T-helper 2 cell treated with Interferon-gamma antibody and Interleukin-4, amounts not matched to agents 5 μg/mL and 100 μg/mL, for 36 hours (primary cell): Measurements from ENCODE around the gene TTC31.
A peak's percentile ranks its signal among the peaks of the same experiment; 100 is the strongest.
"Not testable (repeated sequence)": the region's sequence is repeated elsewhere in the genome, so short reads cannot be mapped to it uniquely, and the experiment has no call there.

Experiments used
- DNase-seq: peaks from one replicate; pipeline ENCODE4 v3.0.0; 2021; ENCODE audit warnings: low spot score
- H3K27ac Mint-ChIP-seq: one replicate; pipeline ENCODE4 v1.8.0; 2021; ENCODE audit warnings: mild to moderate bottlenecking, mixed read lengths
- H3K27me3 Mint-ChIP-seq: one replicate; pipeline ENCODE4 v1.8.0; 2021; ENCODE audit warnings: low read depth, mixed read lengths
- H3K36me3 Mint-ChIP-seq: one replicate; pipeline ENCODE4 v1.8.0; 2021; ENCODE audit warnings: low read depth, mixed read lengths
- H3K4me1 Mint-ChIP-seq: one replicate; pipeline ENCODE4 v1.8.0; 2021; ENCODE audit warnings: low read depth, mixed read lengths
- H3K4me3 Mint-ChIP-seq: one replicate; pipeline ENCODE4 v1.8.0; 2022; ENCODE audit warnings: mild to moderate bottlenecking, moderate library complexity, mixed read lengths
- H3K9me3 Mint-ChIP-seq: one replicate; pipeline ENCODE4 v1.8.0; 2021; ENCODE audit warnings: mixed read lengths

Gene TTC31

GRCh38 chr2:74462054-74462785, 20.7 kb upstream of the TTC31 start:
- Mint-ChIP-seq H3K27ac (no peak overlapping the region), H3K4me1 (peaks cover 21% of the 10 kb centered on the region), H3K4me3 (no peak overlapping the region), H3K27me3 (no peaks in the 10 kb centered on the region), H3K9me3 (no peaks in the 10 kb centered on the region), H3K36me3 (peaks cover 17% of the 10 kb centered on the region)
- no peak for DNase-seq

- H3K27me3 Mint-ChIP-seq: no peaks in the 10 kb centered on the region
- H3K9me3 Mint-ChIP-seq: no peaks in the 10 kb centered on the region
- peak overlapping the region; percentile 58 for H3K4me3 Mint-ChIP-seq
- peaks cover 16% of the 10 kb centered on the region for H3K36me3 Mint-ChIP-seq
- H3K4me1 Mint-ChIP-seq: peaks cover 20% of the 10 kb centered on the region
- peak overlapping the region; percentile 8 for H3K27ac Mint-ChIP-seq
- no peak for DNase-seq
Measured at GRCh38 chr2:74462786-74463105, 20.1 kb upstream of the TTC31 start.

GRCh38 chr2:74464406-74464805, 18.5 kb upstream of the TTC31 start:
- peak overlapping the region; percentile 89 for H3K4me3 Mint-ChIP-seq
- H3K36me3 Mint-ChIP-seq: peaks cover 14% of the 10 kb centered on the region
- H3K4me1 Mint-ChIP-seq: peaks cover 15% of the 10 kb centered on the region
- H3K27me3 Mint-ChIP-seq: no peaks in the 10 kb centered on the region
- H3K27ac Mint-ChIP-seq: peak overlapping the region; percentile 81
- no peaks in the 10 kb centered on the region for H3K9me3 Mint-ChIP-seq
- no peak for DNase-seq

DNA sequence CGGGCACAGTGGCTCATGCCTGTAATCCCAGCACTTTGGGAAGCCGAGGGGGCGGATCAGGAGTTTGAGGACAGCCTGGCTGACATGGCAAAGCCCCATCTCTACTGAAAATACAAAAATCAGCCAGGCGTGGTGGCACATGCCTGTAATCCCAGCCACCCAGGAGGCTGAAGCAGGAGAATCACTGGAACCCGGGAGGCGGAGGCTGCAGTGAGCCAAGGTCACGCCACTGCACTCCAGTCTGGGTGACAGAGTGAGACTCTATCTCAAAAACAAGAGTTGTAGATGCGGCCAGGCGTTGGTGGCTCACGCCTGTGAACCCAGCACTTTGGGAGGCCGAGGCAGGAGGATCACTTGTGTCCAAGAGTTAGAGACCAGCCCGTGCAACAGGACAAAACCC, 12.1 kb upstream of the TTC31 start:
- Mint-ChIP-seq H3K27ac (peak overlapping the region; percentile 77), H3K4me3 (peak overlapping the region; percentile 74), H3K36me3 (peaks cover 32% of the 10 kb centered on the region), H3K4me1 (peaks cover 18% of the 10 kb centered on the region)
- DNase-seq, H3K9me3 Mint-ChIP-seq, H3K27me3 Mint-ChIP-seq: not testable (repeated sequence)

- H3K4me3 Mint-ChIP-seq: peak overlapping the region; percentile 97
- H3K4me1 Mint-ChIP-seq: peaks cover 15% of the 10 kb centered on the region
- H3K27ac Mint-ChIP-seq: peak overlapping the region; percentile 98
- H3K36me3 Mint-ChIP-seq: peaks cover 32% of the 10 kb centered on the region
- no peak for DNase-seq
- H3K27me3 Mint-ChIP-seq: no peaks in the 10 kb centered on the region
- no peaks in the 10 kb centered on the region for H3K9me3 Mint-ChIP-seq
Measured at GRCh38 chr2:74471332-74472065, 11.4 kb upstream of the TTC31 start.

DNA sequence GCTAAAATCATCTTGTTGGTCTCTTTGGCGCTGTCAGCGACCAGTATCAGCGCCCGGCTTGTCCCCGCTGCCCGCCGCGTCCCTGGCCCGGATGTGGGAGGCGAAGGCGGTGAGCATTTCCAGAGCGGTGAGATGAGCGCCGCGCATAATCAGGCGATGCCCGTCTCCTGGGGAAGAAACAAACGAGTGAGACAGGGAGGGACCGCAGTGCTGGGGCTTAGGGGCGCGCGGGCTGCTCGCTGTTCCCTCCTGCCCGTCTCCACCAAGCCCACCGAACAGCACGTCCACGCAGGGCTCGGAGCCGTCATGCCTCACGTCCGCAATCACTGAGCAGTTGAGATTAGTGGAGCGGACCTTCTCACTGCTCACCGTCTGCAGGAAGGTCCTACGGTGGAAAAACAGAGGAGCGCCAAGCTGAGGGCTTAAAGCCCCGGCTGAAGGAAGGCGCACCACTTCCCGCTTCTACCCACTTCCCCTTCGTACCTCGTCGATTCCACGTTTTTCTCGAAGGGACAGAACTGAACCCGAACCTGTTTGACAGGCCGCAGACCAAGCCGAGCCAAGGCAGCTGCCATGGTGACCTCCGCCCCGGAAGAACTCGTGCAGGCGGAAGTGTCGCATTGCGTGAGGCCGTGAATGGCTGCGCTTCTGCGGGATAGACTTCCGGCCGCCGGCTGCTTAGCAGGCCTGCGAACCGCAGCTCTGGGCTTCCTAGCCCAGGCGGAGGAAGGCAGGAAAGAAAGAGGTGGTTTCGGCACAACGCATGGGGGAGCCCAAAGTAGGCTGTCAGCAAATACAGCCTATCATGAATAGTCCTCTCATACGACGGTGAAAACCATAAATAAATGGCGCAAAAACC, 10.6 kb upstream of the TTC31 start, which contains the start of gene MRPL53:
MRPL53 (minus strand) TSS at position 595 of the 859 bp plus-strand sequence; CDS start at position 575, 20 bp downstream.
- Mint-ChIP-seq H3K9me3 (no peaks in the 10 kb centered on the region), H3K36me3 (peaks cover 33% of the 10 kb centered on the region), H3K27ac (peak within 1 kb of the TSS; percentile 98), H3K4me3 (peak within 1 kb of the TSS; percentile 97), H3K27me3 (no peaks in the 10 kb centered on the region), H3K4me1 (peaks cover 15% of the 10 kb centered on the region)
- DNase-seq: peak; percentile 94

GRCh38 chr2:74472945-74473258, 10.0 kb upstream of the TTC31 start:
- H3K36me3 Mint-ChIP-seq: peaks cover 37% of the 10 kb centered on the region
- no peak for DNase-seq

GRCh38 chr2:74474481-74474880, 8.4 kb upstream of the TTC31 start:
- H3K9me3 Mint-ChIP-seq: no peaks in the 10 kb centered on the region
- H3K27me3 Mint-ChIP-seq: no peaks in the 10 kb centered on the region
- H3K27ac Mint-ChIP-seq: no peak overlapping the region
- peaks cover 41% of the 10 kb centered on the region for H3K36me3 Mint-ChIP-seq
- peak overlapping the region; percentile 15 for H3K4me3 Mint-ChIP-seq
- DNase-seq: no peak
- H3K4me1 Mint-ChIP-seq: peaks cover 18% of the 10 kb centered on the region

More at GRCh38 chr2:74472945-74473258, 10.0 kb upstream of the TTC31 start:
- H3K27ac Mint-ChIP-seq: peak overlapping the region; percentile 98
- no peaks in the 10 kb centered on the region for H3K9me3 Mint-ChIP-seq
- peaks cover 15% of the 10 kb centered on the region for H3K4me1 Mint-ChIP-seq
- H3K27me3 Mint-ChIP-seq: no peaks in the 10 kb centered on the region
- peak overlapping the region; percentile 97 for H3K4me3 Mint-ChIP-seq

GRCh38 chr2:74474899-74475298, 8.0 kb upstream of the TTC31 start:
- Mint-ChIP-seq H3K4me1 (peaks cover 18% of the 10 kb centered on the region), H3K27me3 (no peaks in the 10 kb centered on the region), H3K27ac (no peak overlapping the region), H3K4me3 (no peak overlapping the region), H3K36me3 (peaks cover 41% of the 10 kb centered on the region), H3K9me3 (no peaks in the 10 kb centered on the region)
- DNase-seq: no peak

- Mint-ChIP-seq H3K27me3 (no peaks in the 10 kb centered on the region), H3K27ac (peak overlapping the region; percentile 57), H3K9me3 (no peaks in the 10 kb centered on the region), H3K36me3 (peaks cover 40% of the 10 kb centered on the region), H3K4me3 (peak overlapping the region; percentile 99), H3K4me1 (peaks cover 22% of the 10 kb centered on the region)
- DNase-seq: no peak
Measured at GRCh38 chr2:74481431-74481830, 1.4 kb upstream of the TTC31 start.

DNA sequence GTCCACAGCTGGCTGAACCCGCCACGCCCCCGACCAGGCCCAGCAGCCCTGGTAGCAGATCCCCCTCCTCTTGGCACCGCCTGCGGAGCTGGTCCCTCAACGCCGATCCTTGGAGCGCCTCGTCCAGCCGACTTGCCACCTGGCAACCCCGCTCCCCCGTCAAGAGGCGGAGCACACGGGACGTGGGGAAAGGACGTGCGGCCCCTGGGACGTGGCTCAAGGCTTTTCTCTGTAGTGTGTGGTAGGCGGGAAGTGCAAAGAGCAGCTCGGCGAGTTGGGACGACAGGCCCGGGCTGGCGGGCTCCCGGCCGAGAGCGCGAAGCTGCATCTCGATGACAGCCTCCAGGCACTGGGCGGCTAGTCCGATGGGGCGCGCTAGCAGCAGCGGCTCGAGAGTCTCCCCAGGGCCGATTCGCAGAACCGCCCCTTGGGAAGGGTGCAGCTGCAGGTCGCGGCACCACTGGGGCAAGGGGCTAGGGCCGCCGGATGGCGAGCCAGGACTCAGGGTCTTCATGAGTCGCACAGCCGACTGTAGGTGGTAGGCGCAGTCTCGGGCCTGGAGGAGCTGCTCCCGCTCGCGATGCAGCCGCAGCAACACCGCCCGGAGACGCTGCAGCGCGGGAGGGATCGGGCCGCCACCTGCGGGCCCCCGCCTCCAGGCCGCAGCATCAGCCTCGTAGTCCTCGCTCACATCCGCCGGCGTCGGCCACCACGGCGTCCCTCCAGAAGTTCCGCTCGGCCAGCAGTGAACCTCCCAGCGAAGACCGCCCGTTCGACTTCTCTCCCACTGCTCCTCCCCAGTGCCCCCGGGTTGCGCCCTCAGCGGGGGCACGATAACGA, 700 bp upstream of the TTC31 start:
- peak overlapping the region; percentile 99 for H3K27ac Mint-ChIP-seq

GRCh38 chr2:74483675-74484164, 839 bp downstream of the TTC31 start:
- Mint-ChIP-seq H3K27ac (peak overlapping the region; percentile 99), H3K36me3 (peaks cover 39% of the 10 kb centered on the region), H3K4me3 (peak overlapping the region; percentile 99), H3K4me1 (peaks cover 25% of the 10 kb centered on the region)
- not testable (repeated sequence) for H3K27me3 Mint-ChIP-seq, H3K9me3 Mint-ChIP-seq, DNase-seq

More for the DNA sequence above, 700 bp upstream of the TTC31 start:
- peaks cover 25% of the 10 kb centered on the region for H3K4me1 Mint-ChIP-seq
- no peaks in the 10 kb centered on the region for H3K27me3 Mint-ChIP-seq
- no peaks in the 10 kb centered on the region for H3K9me3 Mint-ChIP-seq
- DNase-seq: peak; percentile 70
- H3K36me3 Mint-ChIP-seq: peaks cover 44% of the 10 kb centered on the region
- H3K4me3 Mint-ChIP-seq: peak overlapping the region; percentile 99

- Mint-ChIP-seq H3K4me3 (no peak overlapping the region), H3K36me3 (peaks cover 35% of the 10 kb centered on the region), H3K9me3 (no peaks in the 10 kb centered on the region), H3K27me3 (no peaks in the 10 kb centered on the region), H3K4me1 (peaks cover 19% of the 10 kb centered on the region), H3K27ac (no peak overlapping the region)
- DNase-seq: no peak
Measured at GRCh38 chr2:74486141-74486540, 3.3 kb downstream of the TTC31 start.
